ENCODE data around the gene NELFB.

NELFB gene

GRCh38 chr9:137254624-137255447, at the start of gene NELFB:
Gene NELFB, plus strand, starts transcription at chr9:137255327.
- in situ Hi-C loops (cut with MboI; ENCODE audit: low sequenced_read_pairs): no loop called here

DNA sequence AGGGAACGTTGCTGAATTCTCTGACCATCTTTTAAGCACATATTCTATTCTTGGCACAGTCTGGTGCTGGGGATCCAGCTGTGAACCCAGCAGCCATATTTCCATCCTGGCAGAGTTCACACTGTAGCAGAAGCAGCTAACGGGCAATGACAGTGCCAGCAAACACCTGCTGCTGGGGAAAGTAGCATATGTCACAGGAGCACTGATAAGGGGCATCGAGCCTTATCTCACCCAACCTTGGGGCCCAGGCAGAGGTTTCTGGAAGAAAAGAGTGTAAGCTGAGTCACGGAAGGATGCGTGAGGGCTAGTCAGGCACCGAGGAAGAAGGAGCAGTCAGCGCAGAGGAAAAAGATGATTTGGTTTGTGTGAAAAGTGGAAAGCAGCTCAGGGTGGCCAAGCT, 48.5 kb upstream of the NELFB start:
- in situ Hi-C loops (cut with MboI; ENCODE audit: low sequenced_read_pairs): no loop called here

DNA sequence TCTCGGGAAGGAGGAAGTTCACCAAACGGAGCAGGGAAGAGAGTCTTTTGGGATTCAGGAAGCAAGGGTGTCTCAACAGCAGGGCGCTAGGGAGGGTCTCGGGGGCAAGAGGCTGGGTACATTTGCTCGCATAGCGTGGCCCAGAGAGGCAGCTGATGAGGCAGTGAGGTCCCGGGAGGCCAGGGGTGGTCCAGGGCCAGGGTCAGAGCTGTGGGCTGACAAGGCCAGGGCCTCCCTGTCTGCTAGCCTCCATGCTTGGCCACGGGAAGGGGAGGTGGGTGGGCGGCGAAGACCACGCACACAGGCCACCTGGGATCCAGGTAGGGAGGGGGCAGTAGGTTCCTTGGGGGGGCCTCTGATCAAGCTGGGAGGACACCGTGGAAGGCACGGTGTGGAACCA, 43.6 kb upstream of the NELFB start:
- in situ Hi-C loops (cut with MboI; ENCODE audit: low sequenced_read_pairs): no loop called here

GRCh38 chr9:137212520-137212919, 42.6 kb upstream of the NELFB start:
- in situ Hi-C loops (cut with MboI; ENCODE audit: low sequenced_read_pairs): no loop called here

DNA sequence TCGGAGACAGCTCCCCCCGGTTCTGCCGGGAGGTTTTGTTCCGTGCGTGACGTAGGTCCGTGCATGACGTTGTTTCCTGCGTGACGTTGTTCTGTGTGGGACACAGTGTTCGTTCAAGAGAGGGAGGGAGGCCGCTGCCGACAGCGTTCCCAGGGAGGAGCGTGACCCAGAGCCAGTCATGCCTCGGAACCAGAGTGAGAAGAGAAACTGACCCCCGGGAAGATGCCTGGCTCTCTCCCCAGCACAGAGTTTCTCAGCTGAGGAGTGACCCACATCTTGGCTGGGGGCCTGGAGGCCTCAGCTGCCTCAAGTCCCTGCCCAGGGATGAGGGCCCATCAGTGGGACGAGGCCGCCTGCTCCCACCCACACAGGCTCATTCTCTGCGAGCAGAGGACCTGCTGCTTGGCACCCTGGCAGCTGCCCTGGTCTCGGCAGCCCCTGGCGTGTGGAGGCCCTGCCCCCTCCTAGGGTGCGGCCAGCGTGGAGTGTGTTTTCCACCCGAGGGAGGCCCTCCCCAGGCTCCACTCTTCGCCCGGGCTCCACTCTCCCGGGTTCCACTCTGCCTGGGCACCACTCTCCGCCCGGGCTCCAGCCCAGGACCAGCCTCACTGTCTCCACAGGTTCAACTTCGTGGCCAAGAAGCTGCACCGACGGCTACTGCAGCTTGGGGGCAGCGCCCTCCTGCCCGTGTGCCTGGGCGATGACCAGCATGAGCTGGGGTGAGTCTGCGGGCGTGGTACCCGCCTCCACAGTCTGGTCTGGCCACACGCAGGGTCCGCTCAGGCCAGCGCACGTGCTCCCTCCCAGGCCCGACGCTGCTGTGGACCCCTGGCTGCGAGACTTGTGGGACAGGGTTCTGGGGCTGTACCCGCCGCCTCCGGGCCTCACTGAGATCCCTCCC, 41.7 kb upstream of the NELFB start:
- in situ Hi-C loops (cut with MboI; ENCODE audit: low sequenced_read_pairs): no loop called here

GRCh38 chr9:137214620-137215019, 40.5 kb upstream of the NELFB start:
- in situ Hi-C loops (cut with MboI; ENCODE audit: low sequenced_read_pairs): no loop called here

- in situ Hi-C loops (cut with MboI; ENCODE audit: low sequenced_read_pairs): no loop called here
These were observed 39.7 kb upstream of the NELFB start for GRCh38 chr9:137215196-137215986.

DNA sequence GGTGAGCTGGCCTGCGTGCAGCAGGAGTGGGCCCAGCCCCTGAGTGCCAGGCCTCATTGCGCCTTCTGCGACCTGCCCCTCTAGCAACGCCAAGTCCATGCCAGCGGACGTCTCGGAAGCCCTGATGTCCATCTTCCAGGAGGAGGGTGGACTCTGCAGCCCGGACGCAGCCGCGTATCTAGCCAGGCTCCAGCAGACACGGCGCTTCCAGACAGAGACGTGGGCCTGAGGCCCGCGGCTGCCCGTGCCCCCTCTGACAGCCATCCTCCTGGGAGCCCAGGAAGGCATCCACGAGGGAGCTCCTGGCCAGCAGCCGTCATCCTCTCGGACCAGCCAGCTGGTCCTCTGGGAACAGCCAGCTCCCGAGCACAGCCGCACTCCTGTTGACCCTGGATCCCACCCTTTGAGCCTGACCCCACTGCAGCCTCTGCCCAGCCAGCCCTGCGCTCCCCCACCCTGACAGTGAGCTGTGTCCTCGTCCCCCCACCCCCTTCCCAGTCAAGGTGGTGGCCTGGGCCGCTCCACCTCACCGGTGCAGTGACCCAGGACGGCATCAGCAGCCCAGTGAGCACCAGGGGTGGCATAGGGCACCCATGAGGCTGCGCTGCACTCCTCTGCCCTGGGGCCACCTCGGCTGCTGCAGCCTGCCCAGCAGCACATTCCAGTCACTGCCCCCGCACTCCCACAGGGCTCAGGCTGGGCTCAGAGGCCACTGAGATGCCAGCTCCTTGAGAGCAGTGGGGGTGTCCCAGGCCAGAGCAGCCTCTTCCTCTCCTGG, 38.8 kb upstream of the NELFB start:
- in situ Hi-C loops (cut with MboI; ENCODE audit: low sequenced_read_pairs): no loop called here

GRCh38 chr9:137217276-137218211, 37.6 kb upstream of the NELFB start:
- in situ Hi-C loops (cut with MboI; ENCODE audit: low sequenced_read_pairs): no loop called here

- in situ Hi-C loops (cut with MboI; ENCODE audit: low sequenced_read_pairs): no loop called here
These were observed 36.8 kb upstream of the NELFB start for GRCh38 chr9:137218212-137218753.

DNA sequence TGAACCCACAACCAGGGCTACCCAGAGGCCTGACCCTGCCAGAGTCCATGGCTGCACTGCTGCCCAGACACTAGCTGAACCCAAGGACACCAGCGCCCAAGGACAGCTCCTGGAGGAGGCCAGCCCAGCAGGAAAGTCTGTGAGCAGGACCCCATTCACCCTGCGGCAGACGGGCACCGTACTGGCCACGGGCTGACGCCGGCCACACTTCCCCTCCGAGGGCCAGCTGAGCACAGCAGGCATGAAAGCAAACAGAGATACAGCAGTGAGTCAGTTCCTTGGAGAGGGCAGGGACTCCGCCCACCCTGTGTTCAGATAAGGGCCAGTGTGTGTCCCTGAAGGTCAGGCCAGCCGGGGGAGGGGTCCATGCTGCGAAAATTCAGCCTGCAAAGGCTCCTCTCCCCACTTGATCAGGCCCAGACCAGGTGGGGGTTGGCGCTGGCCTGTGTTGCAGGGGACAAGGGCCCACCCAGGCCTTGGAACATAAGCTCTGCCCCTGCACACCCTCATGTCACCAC, 36.3 kb upstream of the NELFB start:
- in situ Hi-C loops (cut with MboI; ENCODE audit: low sequenced_read_pairs): no loop called here

GRCh38 chr9:137219757-137220316, 35.3 kb upstream of the NELFB start:
- in situ Hi-C loops (cut with MboI; ENCODE audit: low sequenced_read_pairs): no loop called here

DNA sequence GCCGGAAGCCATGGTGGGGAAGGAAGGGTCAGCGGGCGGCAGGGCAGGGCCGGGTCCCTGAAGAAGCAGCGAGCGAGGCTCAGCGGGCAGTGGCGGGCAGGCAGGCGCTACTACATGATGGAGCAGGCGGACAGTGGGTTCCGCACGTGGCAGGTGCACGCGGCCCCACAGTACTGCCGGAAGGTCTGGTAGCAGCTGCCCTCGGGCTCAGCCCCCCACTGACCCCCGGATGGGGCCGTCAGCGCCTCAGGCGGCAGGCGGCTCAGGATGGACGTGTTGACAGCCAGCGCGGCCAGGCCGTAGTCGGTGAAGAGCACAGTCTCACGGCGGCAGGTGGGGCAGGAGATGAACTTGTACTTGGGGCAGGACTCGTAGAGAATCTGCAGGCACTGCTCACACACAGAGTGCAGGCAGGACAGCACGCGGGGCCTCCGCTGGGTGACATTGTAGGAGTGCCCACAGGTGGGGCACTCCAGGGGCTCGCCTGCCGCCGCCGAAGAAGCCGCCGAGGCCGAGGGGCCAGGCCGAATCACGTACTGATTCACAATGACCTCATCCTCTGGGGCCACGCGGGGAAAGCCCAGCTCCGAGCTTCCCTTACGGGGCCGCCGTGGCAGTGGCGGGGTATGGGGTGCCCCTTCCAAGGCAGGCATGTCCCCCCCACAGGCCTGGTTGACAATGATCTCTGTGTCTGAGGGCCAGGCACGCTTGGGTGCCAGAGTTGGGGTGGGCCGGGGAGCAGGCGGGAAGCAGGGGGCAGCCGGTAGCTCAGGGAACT, 34.6 kb upstream of the NELFB start:
- in situ Hi-C loops (cut with MboI; ENCODE audit: low sequenced_read_pairs): no loop called here

DNA sequence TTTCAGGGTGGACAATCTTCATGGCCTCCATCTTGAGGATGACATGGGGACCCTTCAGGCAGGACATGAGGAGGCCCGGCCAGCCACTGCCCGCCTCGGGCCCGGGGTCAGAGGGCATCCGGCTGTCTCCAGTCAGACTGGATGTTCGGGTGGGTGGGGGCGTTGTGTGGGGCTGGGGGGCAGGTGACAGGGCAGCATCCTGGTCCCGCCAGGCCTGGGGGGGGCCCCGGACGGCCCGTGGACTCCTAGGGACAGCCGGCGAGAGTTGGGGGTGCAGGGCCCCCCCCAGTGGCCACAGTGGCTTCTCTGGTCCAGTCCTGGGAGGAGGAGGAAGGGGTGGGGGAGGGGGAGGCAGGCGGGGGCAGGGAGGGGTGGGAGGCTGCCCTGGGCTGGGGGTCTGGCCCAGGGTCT, 34.0 kb upstream of the NELFB start:
- in situ Hi-C loops (cut with MboI; ENCODE audit: low sequenced_read_pairs): no loop called here

DNA sequence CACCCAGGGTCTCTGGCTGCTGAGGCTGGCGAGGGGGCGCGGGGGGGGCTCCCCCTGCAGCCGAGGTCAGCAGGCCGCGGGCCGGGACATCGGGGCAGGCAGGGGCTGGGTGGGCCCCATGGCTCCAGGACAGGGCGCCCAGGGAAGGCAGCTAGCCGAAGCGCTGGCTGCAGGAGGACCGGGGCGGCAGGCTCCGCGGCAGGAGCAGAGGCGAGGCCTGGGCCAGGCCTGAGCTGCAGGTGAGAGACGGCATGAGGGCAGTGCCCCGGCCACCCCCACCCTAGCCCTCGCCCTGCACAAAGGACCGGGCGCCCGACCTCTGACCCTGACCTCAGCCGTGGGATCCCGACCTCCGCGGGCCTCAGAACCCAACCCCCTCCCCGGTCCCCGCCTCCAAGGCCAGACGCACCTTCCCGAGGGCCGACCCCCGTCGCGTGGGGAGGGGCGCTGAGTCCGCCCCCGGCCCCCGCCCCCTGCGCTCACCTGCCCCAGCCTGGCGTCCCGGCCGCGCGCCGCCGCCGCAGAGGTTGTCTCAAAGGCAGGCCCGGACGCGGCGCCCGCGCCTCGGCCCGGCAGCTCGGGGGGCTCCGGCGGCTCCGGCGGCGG, 33.5 kb upstream of the NELFB start:
- in situ Hi-C loops (cut with MboI; ENCODE audit: low sequenced_read_pairs): no loop called here

DNA sequence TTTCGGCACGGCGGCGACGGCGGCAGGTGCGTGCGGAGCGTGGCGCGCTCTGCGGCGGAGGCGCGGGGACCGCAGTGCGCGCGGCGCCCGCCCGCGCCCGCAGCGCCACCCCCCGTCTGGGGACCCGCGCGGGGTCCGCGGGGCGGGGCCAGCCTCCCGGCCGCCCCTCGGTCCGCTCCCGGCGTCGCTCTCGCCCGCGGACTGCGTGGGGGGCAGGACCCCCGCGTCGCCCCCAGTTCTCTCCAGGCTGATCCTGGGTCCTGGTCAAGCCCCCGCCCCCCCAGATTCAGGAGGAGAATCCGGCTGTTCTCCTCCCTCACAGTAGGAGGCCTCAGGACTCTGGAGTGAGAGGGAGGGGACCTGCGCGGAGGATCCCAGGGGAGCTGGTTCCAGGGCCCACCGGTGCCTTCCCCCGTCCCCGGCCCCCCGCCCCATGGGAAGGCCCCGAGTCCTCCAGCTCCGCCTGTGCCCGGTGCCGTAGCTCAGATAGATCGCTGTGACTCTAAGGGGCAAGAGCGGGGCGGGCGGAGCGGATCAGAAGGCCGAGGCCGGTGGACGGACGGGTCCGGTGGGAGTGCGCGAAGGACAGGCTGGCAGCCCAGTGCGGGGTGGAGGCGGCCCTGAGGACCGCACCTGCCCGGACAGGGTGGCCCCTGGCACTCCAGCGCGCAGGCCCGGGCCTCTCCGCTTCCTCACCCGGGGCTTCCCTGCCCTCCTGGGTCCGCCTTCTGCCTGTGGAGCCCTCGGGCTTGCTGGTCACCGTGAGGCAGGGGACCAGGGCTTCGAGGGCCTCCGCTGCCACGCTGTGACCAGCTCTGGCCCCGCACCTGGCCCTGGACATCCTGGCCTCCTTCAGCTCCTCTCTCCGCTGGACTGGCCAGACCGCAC, 32.7 kb upstream of the NELFB start, which contains the start of gene RNF208:
TSS of gene RNF208 (minus strand) at position 51 of the 888 bp plus-strand sequence. CDS start 1,028 bp downstream, outside the sequence.
- in situ Hi-C loops (cut with MboI; ENCODE audit: low sequenced_read_pairs): no loop called here
